ENCODE results near the gene CUX1.

The CUX1 gene

GRCh38 chr7:101940830-101941229, 123.4 kb downstream of the CUX1 start:
- DNase-seq = no peak

- no peak for DNase-seq
Measured at GRCh38 chr7:101941481-101942383, 124.3 kb downstream of the CUX1 start.

- DNase-seq = no peak
Measured at GRCh38 chr7:101942603-101943210, 125.3 kb downstream of the CUX1 start.

GRCh38 chr7:101943306-101943705, 125.9 kb downstream of the CUX1 start:
- DNase-seq = no peak

GRCh38 chr7:101943889-101944600, 126.6 kb downstream of the CUX1 start:
- DNase-seq = no peak

GRCh38 chr7:101944611-101945010, 127.2 kb downstream of the CUX1 start:
- no peak for DNase-seq

GRCh38 chr7:101945034-101945758, 127.8 kb downstream of the CUX1 start:
- DNase-seq = no peak

GRCh38 chr7:101947899-101948298, 130.5 kb downstream of the CUX1 start:
- no peak for DNase-seq

GRCh38 chr7:101948650-101949049, 131.2 kb downstream of the CUX1 start:
- no peak for DNase-seq

GRCh38 chr7:101950450-101951119, 133.2 kb downstream of the CUX1 start:
- no peak for DNase-seq

- no peak for DNase-seq
Measured at GRCh38 chr7:101951757-101952156, 134.3 kb downstream of the CUX1 start.

GRCh38 chr7:101952355-101953247, 135.2 kb downstream of the CUX1 start:
- no peak for DNase-seq

GRCh38 chr7:101953248-101953819, 135.9 kb downstream of the CUX1 start:
- DNase-seq = no peak

GRCh38 chr7:101954499-101954898, 137.1 kb downstream of the CUX1 start:
- no peak for DNase-seq

- no peak for DNase-seq
Measured at GRCh38 chr7:101956130-101956529, 138.7 kb downstream of the CUX1 start.

- no peak for DNase-seq
Measured at GRCh38 chr7:101957744-101958525, 140.5 kb downstream of the CUX1 start.

GRCh38 chr7:101959342-101959741, 141.9 kb downstream of the CUX1 start:
- no peak for DNase-seq

- DNase-seq = no peak
Measured at GRCh38 chr7:101959829-101960228, 142.4 kb downstream of the CUX1 start.

- no peak for DNase-seq
Measured at GRCh38 chr7:101960323-101960722, 142.9 kb downstream of the CUX1 start.
